Neural cell (in vitro differentiated cells): ENCODE measurements around the gene SP100.

Experiments used
- CTCF ChIP-seq: fragments of 450-650 bp; IDR thresholded peaks from 2 replicates; pipeline ENCODE4 v1.5.1; 2014; ENCODE audit warnings: antibody characterized with exemption, mild to moderate bottlenecking, moderate library complexity; ENCODE audit not compliant: poor library complexity, severe bottlenecking
- EP300 ChIP-seq: fragments of 450-650 bp; conservative IDR thresholded peaks from 2 replicates; pipeline ENCODE4 v1.6.1; 2014; ENCODE audit warnings: antibody characterized with exemption, mild to moderate bottlenecking, moderate library complexity; ENCODE audit not compliant: poor library complexity, severe bottlenecking
- SMC3 ChIP-seq: fragments of 450-650 bp; conservative IDR thresholded peaks from 2 replicates; pipeline ENCODE4 v1.6.1; 2014; ENCODE audit warnings: antibody characterized with exemption, mild to moderate bottlenecking, moderate library complexity; ENCODE audit not compliant: poor library complexity

GRCh38 chr2:230498506-230499107, 82.6 kb downstream of the SP100 start:
- TF ChIP-seq EP300 = no peak
- TF ChIP-seq CTCF = no peak
- no peak for TF ChIP-seq SMC3
